ENCODE results near the gene FHL2.

DNA sequence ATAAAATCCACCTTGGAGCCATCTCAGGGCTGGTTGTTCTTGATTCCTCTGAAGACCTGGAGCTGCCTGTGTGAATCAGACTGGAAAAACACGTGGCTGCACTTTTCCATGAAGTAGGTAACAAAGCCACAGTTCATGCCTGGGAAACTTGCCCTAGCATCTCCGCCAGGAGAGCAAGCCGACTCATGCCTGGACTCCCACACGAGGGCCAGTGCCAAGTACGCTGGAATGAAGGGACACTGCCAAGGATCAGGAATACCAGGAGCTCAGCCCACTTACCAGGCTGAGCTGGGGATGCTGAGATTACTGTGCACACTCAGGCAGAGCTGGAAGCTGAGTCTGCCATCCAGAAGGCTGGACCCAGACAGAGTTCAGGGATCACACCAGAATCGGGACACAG is 10.9 kb upstream of the FHL2 start:
- TF ChIP-seq POLR2A (IDR thresholded peaks at IDR 0.05) (no peak), EP300 (IDR thresholded peaks at IDR 0.05) (no peak)
- TF ChIP-seq, protein P1, sequence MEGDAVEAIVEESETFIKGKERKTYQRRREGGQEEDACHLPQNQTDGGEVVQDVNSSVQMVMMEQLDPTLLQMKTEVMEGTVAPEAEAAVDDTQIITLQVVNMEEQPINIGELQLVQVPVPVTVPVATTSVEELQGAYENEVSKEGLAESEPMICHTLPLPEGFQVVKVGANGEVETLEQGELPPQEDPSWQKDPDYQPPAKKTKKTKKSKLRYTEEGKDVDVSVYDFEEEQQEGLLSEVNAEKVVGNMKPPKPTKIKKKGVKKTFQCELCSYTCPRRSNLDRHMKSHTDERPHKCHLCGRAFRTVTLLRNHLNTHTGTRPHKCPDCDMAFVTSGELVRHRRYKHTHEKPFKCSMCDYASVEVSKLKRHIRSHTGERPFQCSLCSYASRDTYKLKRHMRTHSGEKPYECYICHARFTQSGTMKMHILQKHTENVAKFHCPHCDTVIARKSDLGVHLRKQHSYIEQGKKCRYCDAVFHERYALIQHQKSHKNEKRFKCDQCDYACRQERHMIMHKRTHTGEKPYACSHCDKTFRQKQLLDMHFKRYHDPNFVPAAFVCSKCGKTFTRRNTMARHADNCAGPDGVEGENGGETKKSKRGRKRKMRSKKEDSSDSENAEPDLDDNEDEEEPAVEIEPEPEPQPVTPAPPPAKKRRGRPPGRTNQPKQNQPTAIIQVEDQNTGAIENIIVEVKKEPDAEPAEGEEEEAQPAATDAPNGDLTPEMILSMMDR (IDR thresholded peaks at IDR 0.05), result no peak
